ENCODE measurements around the gene UBASH3B.
"Not testable (repeated sequence)": the region's sequence is repeated elsewhere in the genome, so short reads cannot be mapped to it uniquely, and the experiment has no call there.

Gene UBASH3B

GRCh38 chr11:122618927-122619326 is 36.6 kb upstream of the UBASH3B start:
- no peaks in the 10 kb centered on the region for H4K20me1 ChIP-seq (ENCODE audit: insufficient read depth, low read length)
- no peak overlapping the region for H3K27ac ChIP-seq (ENCODE audit: low read length)
- H3K4me1 ChIP-seq (ENCODE audit: low read length) = no peaks in the 10 kb centered on the region
- no peaks in the 10 kb centered on the region for H3K27me3 ChIP-seq (replicated peaks; ENCODE audit: insufficient read depth, low read length)
- H3K79me2 ChIP-seq (ENCODE audit: low read length) = no peaks in the 10 kb centered on the region
- H3K4me2 ChIP-seq (ENCODE audit: low read depth, low read length) = no peak overlapping the region
- no peaks in the 10 kb centered on the region for H3F3A ChIP-seq (ENCODE audit: insufficient read depth, low read length)
- no peak overlapping the region for H2AFZ ChIP-seq (ENCODE audit: low read length)
- TF ChIP-seq EZH2 (optimal IDR thresholded peaks at IDR 0.05; ENCODE audit: low read depth, low read length) (no peak), EZH2phosphoT487 (IDR thresholded peaks at IDR 0.05; ENCODE audit: low read length) (no peak), CTCF (IDR thresholded peaks at IDR 0.05; ENCODE audit: low read length) (no peak)
- H3K9me2 ChIP-seq (replicated peaks; ENCODE audit: insufficient read depth, low read length) = no peaks in the 10 kb centered on the region
- no peak overlapping the region for H3K4me3 ChIP-seq (ENCODE audit: low read length)
- no peaks in the 10 kb centered on the region for H3K36me3 ChIP-seq (replicated peaks; ENCODE audit: insufficient read depth, low read length)
- no peak overlapping the region for H3K9ac ChIP-seq (ENCODE audit: low read length)
- no peaks in the 10 kb centered on the region for H3K9me3 ChIP-seq (replicated peaks; ENCODE audit: insufficient read depth, low read length)
- DNase-seq = no peak

- no peak overlapping the region for H2AFZ ChIP-seq (ENCODE audit: low read length)
- H3K4me1 ChIP-seq (ENCODE audit: low read length) = no peaks in the 10 kb centered on the region
- no peaks in the 10 kb centered on the region for H3K27me3 ChIP-seq (replicated peaks; ENCODE audit: insufficient read depth, low read length)
- TF ChIP-seq EZH2phosphoT487 (IDR thresholded peaks at IDR 0.05; ENCODE audit: low read length) = no peak
- TF ChIP-seq CTCF (IDR thresholded peaks at IDR 0.05; ENCODE audit: low read length) = no peak
- no peak for TF ChIP-seq EZH2 (optimal IDR thresholded peaks at IDR 0.05; ENCODE audit: low read depth, low read length)
- no peaks in the 10 kb centered on the region for H3K9me2 ChIP-seq (replicated peaks; ENCODE audit: insufficient read depth, low read length)
- no peaks in the 10 kb centered on the region for H3K36me3 ChIP-seq (replicated peaks; ENCODE audit: insufficient read depth, low read length)
- no peaks in the 10 kb centered on the region for H4K20me1 ChIP-seq (ENCODE audit: insufficient read depth, low read length)
- no peak overlapping the region for H3K4me3 ChIP-seq (ENCODE audit: low read length)
- H3K27ac ChIP-seq (ENCODE audit: low read length) = no peak overlapping the region
- no peak for DNase-seq
- no peak overlapping the region for H3K4me2 ChIP-seq (ENCODE audit: low read depth, low read length)
- H3K79me2 ChIP-seq (ENCODE audit: low read length) = no peaks in the 10 kb centered on the region
- no peaks in the 10 kb centered on the region for H3F3A ChIP-seq (ENCODE audit: insufficient read depth, low read length)
- H3K9ac ChIP-seq (ENCODE audit: low read length) = no peak overlapping the region
- H3K9me3 ChIP-seq (replicated peaks; ENCODE audit: insufficient read depth, low read length) = no peaks in the 10 kb centered on the region
Measured at GRCh38 chr11:122619757-122620156, 35.8 kb upstream of the UBASH3B start.

GRCh38 chr11:122625501-122625900 is 30.0 kb upstream of the UBASH3B start:
- not testable (repeated sequence) for H4K20me1 ChIP-seq (ENCODE audit: insufficient read depth, low read length); H3K27ac ChIP-seq (ENCODE audit: low read length); H3K9ac ChIP-seq (ENCODE audit: low read length); H3K4me3 ChIP-seq (ENCODE audit: low read length); DNase-seq; H3K36me3 ChIP-seq (replicated peaks; ENCODE audit: insufficient read depth, low read length); H3K9me2 ChIP-seq (replicated peaks; ENCODE audit: insufficient read depth, low read length); H3K4me1 ChIP-seq (ENCODE audit: low read length); H3K9me3 ChIP-seq (replicated peaks; ENCODE audit: insufficient read depth, low read length); H2AFZ ChIP-seq (ENCODE audit: low read length); H3K4me2 ChIP-seq (ENCODE audit: low read depth, low read length); H3K79me2 ChIP-seq (ENCODE audit: low read length); H3F3A ChIP-seq (ENCODE audit: insufficient read depth, low read length); H3K27me3 ChIP-seq (replicated peaks; ENCODE audit: insufficient read depth, low read length)

GRCh38 chr11:122625976-122626665 is 29.4 kb upstream of the UBASH3B start:
- H3K4me2 ChIP-seq (ENCODE audit: low read depth, low read length) = no peak overlapping the region
- H3K4me1 ChIP-seq (ENCODE audit: low read length) = no peaks in the 10 kb centered on the region
- H3K9ac ChIP-seq (ENCODE audit: low read length) = no peak overlapping the region
- no peak for DNase-seq
- H3K9me2 ChIP-seq (replicated peaks; ENCODE audit: insufficient read depth, low read length) = no peaks in the 10 kb centered on the region
- no peak overlapping the region for H3K4me3 ChIP-seq (ENCODE audit: low read length)
- TF ChIP-seq CTCF (IDR thresholded peaks at IDR 0.05; ENCODE audit: low read length) (no peak), EZH2phosphoT487 (IDR thresholded peaks at IDR 0.05; ENCODE audit: low read length) (no peak), EZH2 (optimal IDR thresholded peaks at IDR 0.05; ENCODE audit: low read depth, low read length) (no peak)
- H2AFZ ChIP-seq (ENCODE audit: low read length) = no peak overlapping the region
- H3K27ac ChIP-seq (ENCODE audit: low read length) = no peak overlapping the region
- H3K79me2 ChIP-seq (ENCODE audit: low read length) = no peaks in the 10 kb centered on the region
- H4K20me1 ChIP-seq (ENCODE audit: insufficient read depth, low read length) = no peaks in the 10 kb centered on the region
- H3K27me3 ChIP-seq (replicated peaks; ENCODE audit: insufficient read depth, low read length) = no peaks in the 10 kb centered on the region
- H3F3A ChIP-seq (ENCODE audit: insufficient read depth, low read length) = no peaks in the 10 kb centered on the region
- no peaks in the 10 kb centered on the region for H3K9me3 ChIP-seq (replicated peaks; ENCODE audit: insufficient read depth, low read length)
- no peaks in the 10 kb centered on the region for H3K36me3 ChIP-seq (replicated peaks; ENCODE audit: insufficient read depth, low read length)

Data from MM.1S (cell line).